Astrocyte of the spinal cord (primary cell): Measurements from ENCODE around the gene EVL.

Experiments
- DNase-seq: peaks from one replicate; pipeline ENCODE4 v3.0.0; 2011; ENCODE audit warnings: low read depth, low spot score
- H3K4me3 ChIP-seq: 2 replicates; pipeline ENCODE4 v1.5.1; 2011; ENCODE audit warnings: low read depth, mild to moderate bottlenecking, low read length, moderate library complexity
- in situ Hi-C: cut with HindIII; loops from 2 replicates; pipeline ENCODE4 v1.10.0; 2017; ENCODE audit warnings: low sequenced_read_pairs
- TF ChIP-seq, protein P1 (sequence below): IDR thresholded peaks from 2 replicates; pipeline ENCODE4 v1.5.1; 2012; ENCODE audit warnings: low read depth, mild to moderate bottlenecking, low read length, inconsistent platforms

Gene EVL

GRCh38 chr14:100134586-100134985 lies 69.4 kb downstream of the EVL start:
- TF ChIP-seq, protein P1, sequence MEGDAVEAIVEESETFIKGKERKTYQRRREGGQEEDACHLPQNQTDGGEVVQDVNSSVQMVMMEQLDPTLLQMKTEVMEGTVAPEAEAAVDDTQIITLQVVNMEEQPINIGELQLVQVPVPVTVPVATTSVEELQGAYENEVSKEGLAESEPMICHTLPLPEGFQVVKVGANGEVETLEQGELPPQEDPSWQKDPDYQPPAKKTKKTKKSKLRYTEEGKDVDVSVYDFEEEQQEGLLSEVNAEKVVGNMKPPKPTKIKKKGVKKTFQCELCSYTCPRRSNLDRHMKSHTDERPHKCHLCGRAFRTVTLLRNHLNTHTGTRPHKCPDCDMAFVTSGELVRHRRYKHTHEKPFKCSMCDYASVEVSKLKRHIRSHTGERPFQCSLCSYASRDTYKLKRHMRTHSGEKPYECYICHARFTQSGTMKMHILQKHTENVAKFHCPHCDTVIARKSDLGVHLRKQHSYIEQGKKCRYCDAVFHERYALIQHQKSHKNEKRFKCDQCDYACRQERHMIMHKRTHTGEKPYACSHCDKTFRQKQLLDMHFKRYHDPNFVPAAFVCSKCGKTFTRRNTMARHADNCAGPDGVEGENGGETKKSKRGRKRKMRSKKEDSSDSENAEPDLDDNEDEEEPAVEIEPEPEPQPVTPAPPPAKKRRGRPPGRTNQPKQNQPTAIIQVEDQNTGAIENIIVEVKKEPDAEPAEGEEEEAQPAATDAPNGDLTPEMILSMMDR = no peak
- in situ Hi-C loops = no loop called here
- DNase-seq = no peak

DNA sequence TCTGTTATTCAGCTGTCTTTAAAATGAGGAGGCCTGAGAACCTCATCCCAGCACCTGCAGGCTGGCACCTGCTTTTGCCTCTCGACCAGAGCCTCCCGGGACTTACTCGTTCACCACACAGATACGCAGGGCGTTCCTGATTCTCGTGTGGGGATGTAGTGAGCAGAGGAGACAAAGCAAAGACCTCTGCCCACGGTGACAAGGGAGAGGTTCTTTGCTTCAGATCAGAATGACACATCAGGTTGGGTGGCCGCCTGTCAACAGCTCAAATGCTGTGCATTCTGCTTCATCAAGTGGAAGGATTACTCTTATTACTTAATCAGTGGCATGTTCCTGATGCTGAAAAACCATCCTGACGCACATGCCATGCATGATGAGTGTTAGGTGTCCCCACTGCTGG lies 69.9 kb downstream of the EVL start:
- no peak for DNase-seq
- TF ChIP-seq, protein P1 = no peak
- no peak overlapping the region for H3K4me3 ChIP-seq
- in situ Hi-C loops = no loop called here

More at GRCh38 chr14:100134586-100134985, 69.4 kb downstream of the EVL start:
- no peak overlapping the region for H3K4me3 ChIP-seq

DNA sequence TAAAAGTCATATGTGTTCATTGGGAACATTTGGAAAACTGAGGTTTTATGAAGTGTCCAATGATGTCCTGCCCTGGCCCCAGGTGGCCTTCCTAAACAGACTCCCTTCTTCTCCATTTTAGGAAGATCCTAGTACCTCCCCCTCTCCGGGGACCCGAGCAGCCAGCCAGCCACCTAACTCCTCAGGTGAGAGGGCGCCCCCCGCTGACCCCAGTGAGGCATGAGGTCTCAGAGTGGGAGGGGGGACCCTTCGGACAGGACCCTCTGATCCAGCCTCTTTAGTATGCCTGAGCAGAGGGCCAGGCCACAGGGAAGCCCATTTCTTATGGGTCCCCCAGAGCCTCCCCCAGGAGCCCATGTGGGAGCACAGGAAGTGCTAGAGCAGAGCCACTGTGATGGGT lies 70.6 kb downstream of the EVL start:
- TF ChIP-seq, protein P1 = no peak
- in situ Hi-C loops = no loop called here
- H3K4me3 ChIP-seq = no peak overlapping the region
- no peak for DNase-seq

GRCh38 chr14:100137173-100137572 lies 72.0 kb downstream of the EVL start:
- TF ChIP-seq, protein P1 = no peak
- DNase-seq = no peak
- no peak overlapping the region for H3K4me3 ChIP-seq
- in situ Hi-C loops = no loop called here

GRCh38 chr14:100138082-100138787 lies 73.0 kb downstream of the EVL start:
- H3K4me3 ChIP-seq = no peak overlapping the region
- in situ Hi-C loops = no loop called here
- DNase-seq = no peak
- TF ChIP-seq, protein P1 = no peak

- TF ChIP-seq, protein P1 = no peak
- H3K4me3 ChIP-seq = no peak overlapping the region
- no peak for DNase-seq
- in situ Hi-C loops = no loop called here
Observed at GRCh38 chr14:100138955-100139354, 73.7 kb downstream of the EVL start.
